Small intestine (tissue), 7 donors: Measurements from ENCODE around the gene VAV3. TPM values are rescaled to one million over a fixed set of nuclear protein-coding genes. Genes with fewer than 3 reads are reported as not detected.
"Not testable (repeated sequence)": the region's sequence is repeated elsewhere in the genome, so short reads cannot be mapped to it uniquely, and the experiment has no call there.

Experiments
- DNase-seq, 2 donors: peaks; one replicate each; pipeline versions ENCODE4 v3.0.0 to v3.0.0-alpha.2; 2013
- FAIRE-seq: peaks from 2 replicates; lab custom pipeline; 2012; peaks lifted over from hg19 to GRCh38; lab: Jason Lieb, UNC
- H3K27ac ChIP-seq, 3 donors: one replicate each; pipeline ENCODE4 v1.5.1; 2013; ENCODE audit warnings: low read length in 2 of 3, mild to moderate bottlenecking in 2 of 3, control low read depth in 1 of 3, inconsistent platforms in 1 of 3, low read depth in 1 of 3, moderate library complexity in 1 of 3
- H3K27me3 ChIP-seq, 3 donors: one replicate each; pipeline ENCODE4 v1.6.1; 2013; ENCODE audit warnings: low read length in 3 of 3, inconsistent platforms in 1 of 3; ENCODE audit not compliant: control insufficient read depth in 3 of 3, insufficient read depth in 3 of 3
- H3K36me3 ChIP-seq, 3 donors: one replicate each; pipeline ENCODE4 v1.6.1; 2013; ENCODE audit warnings: low read length in 3 of 3, inconsistent platforms in 1 of 3, low read depth in 1 of 3, mild to moderate bottlenecking in 1 of 3, moderate library complexity in 1 of 3; ENCODE audit not compliant: control insufficient read depth in 3 of 3, insufficient read depth in 2 of 3
- H3K4me1 ChIP-seq, 3 donors: one replicate each; pipeline ENCODE4 v1.6.1; 2013; ENCODE audit warnings: low read length in 2 of 3, inconsistent platforms in 1 of 3, low read depth in 1 of 3, mild to moderate bottlenecking in 1 of 3, moderate library complexity in 1 of 3; ENCODE audit not compliant: control insufficient read depth in 3 of 3, insufficient read depth in 2 of 3
- H3K4me3 ChIP-seq, 3 donors: one replicate each; pipeline ENCODE4 v1.5.1; 2013; ENCODE audit warnings: low read length in 3 of 3, control low read depth in 1 of 3, inconsistent platforms in 1 of 3, low read depth in 1 of 3, mild to moderate bottlenecking in 1 of 3, moderate library complexity in 1 of 3
- H3K9me3 ChIP-seq, 2 donors: one replicate each; pipeline ENCODE4 v1.6.1; 2013; ENCODE audit warnings: low read depth in 1 of 2, low read length in 1 of 2; ENCODE audit not compliant: control insufficient read depth in 2 of 2, insufficient read depth in 1 of 2
- WGBS, 3 donors: extraction: QIAGEN DNeasy Blood & Tissue Kit; methylation state at CpG; one replicate each; pipeline ENCODE4 v1.1.7; 2013; 5-methylcytosine and 5-hydroxymethylcytosine counted together
- polyA plus RNA-seq, 4 donors: library from polyadenylated mRNA; stranded (reverse) in 3 of 4; unstranded in 1 of 4; fragments of 200-250 nt in 3 of 4; fragments of 120-200 nt in 1 of 4; gene quantifications; one replicate each; pipeline versions ENCODE4 v1.2.1 to v1.2.3, GENCODE V29; 2013
- donor health status: healthy with polysubstance abuse.
- donor health status: control.
- donor health status: control.
- donor health status: Bipolar disorder and iron deficiency.
- donor health status: healthy.

VAV3 gene
- polyA plus RNA-seq, 4 donors = 5.4 to 50.2 (median 11.2) TPM

GRCh38 chr1:107726860-107727259 is 238.1 kb downstream of the VAV3 start:
- FAIRE-seq = no peak
- 85 to 91% (median 89%) methylated on average over 2 of the region's 2 CpGs for WGBS, 3 donors
- Histone ChIP-seq H3K27ac (no peak overlapping the region), H3K4me1 (no peaks in the 10 kb centered on the region), H3K4me3 (no peak overlapping the region), H3K27me3 (no peaks in the 10 kb centered on the region), H3K9me3 (no peaks in the 10 kb centered on the region), H3K36me3 (no peaks in the 10 kb centered on the region)
- DNase-seq = no peak

GRCh38 chr1:107724648-107725047 is 240.3 kb downstream of the VAV3 start:
- WGBS, 3 donors = 70 to 92% (median 77%) methylated on average over 1 of the region's 1 CpG
- H3K27me3 ChIP-seq = no peaks in the 10 kb centered on the region
- no peaks in the 10 kb centered on the region for H3K36me3 ChIP-seq
- H3K4me1 ChIP-seq = no peaks in the 10 kb centered on the region
- H3K4me3 ChIP-seq = no peak overlapping the region
- FAIRE-seq = no peak
- DNase-seq = no peak
- no peak overlapping the region for H3K27ac ChIP-seq
- H3K9me3 ChIP-seq = no peaks in the 10 kb centered on the region

GRCh38 chr1:107720210-107720609 is 244.8 kb downstream of the VAV3 start:
- not testable (repeated sequence) for FAIRE-seq, H3K9me3 ChIP-seq, DNase-seq, H3K27ac ChIP-seq, H3K36me3 ChIP-seq, H3K4me3 ChIP-seq, H3K4me1 ChIP-seq, H3K27me3 ChIP-seq
- 93 to 99% (median 99%) methylated on average over 4 of the region's 4 CpGs for WGBS, 3 donors

GRCh38 chr1:107710005-107710404 is 255.0 kb downstream of the VAV3 start:
- no peak for DNase-seq
- H3K27ac ChIP-seq = no peak overlapping the region
- H3K27me3 ChIP-seq = no peaks in the 10 kb centered on the region
- H3K36me3 ChIP-seq = no peaks in the 10 kb centered on the region
- no peaks in the 10 kb centered on the region for H3K4me1 ChIP-seq
- no peak overlapping the region for H3K4me3 ChIP-seq
- FAIRE-seq = no peak
- no peaks in the 10 kb centered on the region for H3K9me3 ChIP-seq

- DNase-seq (no peak), FAIRE-seq (no peak)
- Histone ChIP-seq H3K4me3 (no peak overlapping the region), H3K36me3 (no peaks in the 10 kb centered on the region), H3K4me1 (no peaks in the 10 kb centered on the region), H3K27me3 (no peaks in the 10 kb centered on the region), H3K27ac (no peak overlapping the region), H3K9me3 (no peaks in the 10 kb centered on the region)
- WGBS, 3 donors = 85 to 87% (median 86%) methylated on average over 2 of the region's 2 CpGs
Observed at GRCh38 chr1:107707111-107707510, 257.9 kb downstream of the VAV3 start.

GRCh38 chr1:107706182-107706581 is 258.8 kb downstream of the VAV3 start:
- Histone ChIP-seq H3K4me1 (no peaks in the 10 kb centered on the region), H3K36me3 (no peaks in the 10 kb centered on the region)
- no peak for DNase-seq

GRCh38 chr1:107704911-107705310 is 260.1 kb downstream of the VAV3 start:
- no peak overlapping the region for H3K4me3 ChIP-seq
- no peaks in the 10 kb centered on the region for H3K4me1 ChIP-seq
- H3K36me3 ChIP-seq = no peaks in the 10 kb centered on the region
- 81 to 93% (median 87%) methylated on average over 2 of the region's 2 CpGs for WGBS, 3 donors
- no peak for FAIRE-seq
- DNase-seq = no peak
- no peaks in the 10 kb centered on the region for H3K9me3 ChIP-seq
- H3K27me3 ChIP-seq = no peaks in the 10 kb centered on the region
- H3K27ac ChIP-seq = no peak overlapping the region

More at GRCh38 chr1:107706182-107706581, 258.8 kb downstream of the VAV3 start:
- 80 to 93% (median 93%) methylated on average over 6 of the region's 6 CpGs for WGBS, 3 donors
- H3K4me3 ChIP-seq = no peak overlapping the region
- H3K27ac ChIP-seq = no peak overlapping the region
- no peaks in the 10 kb centered on the region for H3K27me3 ChIP-seq
- no peak for FAIRE-seq
- no peaks in the 10 kb centered on the region for H3K9me3 ChIP-seq

- Histone ChIP-seq H3K36me3 (no peaks in the 10 kb centered on the region), H3K4me1 (no peaks in the 10 kb centered on the region), H3K27me3 (no peaks in the 10 kb centered on the region), H3K9me3 (no peaks in the 10 kb centered on the region), H3K4me3 (no peak overlapping the region), H3K27ac (no peak overlapping the region)
- WGBS, 3 donors = 75 to 86% (median 85%) methylated on average over 4 of the region's 4 CpGs
- no peak for DNase-seq
- FAIRE-seq = no peak
Observed at GRCh38 chr1:107702946-107703571, 261.9 kb downstream of the VAV3 start.

GRCh38 chr1:107700651-107701050 is 264.3 kb downstream of the VAV3 start:
- not testable (repeated sequence) for DNase-seq, H3K27ac ChIP-seq, FAIRE-seq, H3K9me3 ChIP-seq, H3K27me3 ChIP-seq, H3K36me3 ChIP-seq, H3K4me3 ChIP-seq, H3K4me1 ChIP-seq
- 71 to 83% (median 75%) methylated on average over 3 of the region's 3 CpGs for WGBS, 3 donors
